Ascending aorta (tissue), 2 donors: Measurements from ENCODE around the gene PHACTR3. TPM values are rescaled to one million over a fixed set of nuclear protein-coding genes. Genes with fewer than 3 reads are reported as not detected.
A peak's percentile ranks its signal among the peaks of the same experiment; 100 is the strongest.

ENCODE experiments used
- DNase-seq, 2 donors: peaks; one replicate each; pipeline ENCODE4 v3.0.0-alpha.2; 2019; ENCODE audit warnings: low spot score in 2 of 2
- H3K27ac ChIP-seq, 2 donors: fragments of 200-600 bp; sonication (generic); one replicate each; pipeline ENCODE4 v1.5.1; 2016 to 2017; ENCODE audit warnings: mild to moderate bottlenecking in 1 of 2
- H3K27me3 ChIP-seq: fragments of 200-600 bp; sonication (generic); one replicate; pipeline ENCODE4 v1.5.1; 2017
- H3K36me3 ChIP-seq, 2 donors: fragments of 200-600 bp; sonication (generic); one replicate each; pipeline ENCODE4 v1.5.1; 2016
- H3K4me1 ChIP-seq, 2 donors: fragments of 200-600 bp; sonication (generic); one replicate each; pipeline ENCODE4 v1.5.1; 2016 to 2017; ENCODE audit warnings: mild to moderate bottlenecking in 1 of 2
- H3K4me3 ChIP-seq, 2 donors: fragments of 200-600 bp; sonication (generic); one replicate each; pipeline ENCODE4 v1.5.1; 2016 to 2017; ENCODE audit warnings: mild to moderate bottlenecking in 1 of 2
- H3K9me3 ChIP-seq, 2 donors: fragments of 200-600 bp; sonication (generic); one replicate each; pipeline ENCODE4 v1.5.1; 2016
- intact Hi-C: fragments of 100-400 bp; cut with DNase I; formaldehyde crosslinking; loops from one replicate; pipeline ENCODE4 v1.15.1; 2023
- total RNA-seq: library from RNA; depleted of rRNA; stranded (reverse); fragments of >200 nt; gene quantifications from one replicate; pipeline ENCODE4 v1.1.0, GENCODE V29; 2016
- TF ChIP-seq, protein P1 (sequence below), 3 experiments: fragments of 200-600 bp in 2 of 3; fragments of 450-650 bp in 1 of 3; sonication (generic) in 2 of 3; IDR thresholded peaks; one replicate each; pipeline ENCODE4 v1.5.1; 2016 to 2019; ENCODE audit warnings: antibody characterized with exemption in 3 of 3, mild to moderate bottlenecking in 1 of 3, moderate library complexity in 1 of 3

The PHACTR3 gene
- total RNA-seq, 1 donor from 2014 or later: not detected

DNA sequence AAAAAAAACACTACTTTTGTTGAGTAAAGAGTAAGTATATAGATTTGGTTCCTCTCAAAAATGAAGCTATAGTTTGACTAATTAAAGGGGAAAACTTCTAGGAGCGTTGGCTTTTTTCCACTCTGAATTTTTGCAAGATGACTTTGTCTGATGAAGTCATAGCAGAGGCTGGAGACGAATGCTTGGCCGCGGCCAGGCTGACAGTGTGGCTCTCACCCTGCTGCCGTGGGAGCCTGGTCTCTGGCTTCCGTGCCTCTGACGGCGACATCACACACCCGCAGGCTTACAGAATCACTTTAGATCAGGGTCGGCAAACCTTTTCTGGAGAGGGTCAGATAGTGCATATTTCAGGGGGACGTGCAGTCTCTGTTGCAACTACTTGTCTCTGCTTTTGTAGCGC is 145.0 kb downstream of the PHACTR3 start:
- Histone ChIP-seq H3K27me3 (no peaks in the 10 kb centered on the region), H3K4me3 (peak overlapping the region in 1 of 2 donors; percentile 38), H3K4me1 (peaks cover 4 to 11% of the 10 kb centered on the region in 2 donors), H3K36me3 (no peaks in the 10 kb centered on the region), H3K9me3 (no peaks in the 10 kb centered on the region), H3K27ac (no peak overlapping the region)
- intact Hi-C loops: no loop called here
- TF ChIP-seq, protein P1, sequence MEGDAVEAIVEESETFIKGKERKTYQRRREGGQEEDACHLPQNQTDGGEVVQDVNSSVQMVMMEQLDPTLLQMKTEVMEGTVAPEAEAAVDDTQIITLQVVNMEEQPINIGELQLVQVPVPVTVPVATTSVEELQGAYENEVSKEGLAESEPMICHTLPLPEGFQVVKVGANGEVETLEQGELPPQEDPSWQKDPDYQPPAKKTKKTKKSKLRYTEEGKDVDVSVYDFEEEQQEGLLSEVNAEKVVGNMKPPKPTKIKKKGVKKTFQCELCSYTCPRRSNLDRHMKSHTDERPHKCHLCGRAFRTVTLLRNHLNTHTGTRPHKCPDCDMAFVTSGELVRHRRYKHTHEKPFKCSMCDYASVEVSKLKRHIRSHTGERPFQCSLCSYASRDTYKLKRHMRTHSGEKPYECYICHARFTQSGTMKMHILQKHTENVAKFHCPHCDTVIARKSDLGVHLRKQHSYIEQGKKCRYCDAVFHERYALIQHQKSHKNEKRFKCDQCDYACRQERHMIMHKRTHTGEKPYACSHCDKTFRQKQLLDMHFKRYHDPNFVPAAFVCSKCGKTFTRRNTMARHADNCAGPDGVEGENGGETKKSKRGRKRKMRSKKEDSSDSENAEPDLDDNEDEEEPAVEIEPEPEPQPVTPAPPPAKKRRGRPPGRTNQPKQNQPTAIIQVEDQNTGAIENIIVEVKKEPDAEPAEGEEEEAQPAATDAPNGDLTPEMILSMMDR (IDR thresholded peaks at IDR 0.05): no peak
- no peak for DNase-seq

DNA sequence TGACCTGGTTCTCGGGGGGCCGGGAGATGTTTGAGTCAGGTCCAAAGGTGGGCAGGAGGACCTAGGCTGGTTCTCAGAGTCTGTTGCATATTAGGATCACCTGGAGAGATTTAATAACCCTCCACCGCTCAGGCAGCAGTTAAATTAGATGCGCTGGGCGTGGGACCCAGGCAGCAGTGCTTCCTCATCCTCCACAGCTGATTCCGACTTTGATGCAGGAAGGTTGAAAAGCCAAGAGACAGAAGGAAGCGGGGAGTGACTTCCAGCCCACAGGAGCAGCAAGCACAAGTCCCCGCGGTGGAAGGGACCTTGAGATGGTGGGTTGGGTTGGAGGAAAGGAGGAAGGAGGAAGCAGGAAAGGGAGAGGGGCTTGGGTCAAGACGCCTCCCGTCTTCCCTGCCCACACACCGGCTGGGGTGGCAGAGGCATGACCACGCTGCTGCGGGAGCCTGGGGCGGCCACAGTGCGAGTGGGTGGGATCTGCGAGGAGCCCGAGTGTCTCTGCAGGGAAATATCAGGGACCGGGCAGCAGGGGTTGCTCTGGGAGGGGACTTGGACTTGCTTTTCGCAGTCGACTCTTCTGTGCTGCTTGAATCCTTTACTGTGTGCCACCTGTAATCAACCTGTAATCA is 146.0 kb downstream of the PHACTR3 start:
- H3K27me3 ChIP-seq: no peaks in the 10 kb centered on the region
- peaks cover 4 to 11% of the 10 kb centered on the region in 2 donors for H3K4me1 ChIP-seq
- TF ChIP-seq, protein P1 (IDR thresholded peaks at IDR 0.05): no peak
- H3K9me3 ChIP-seq: no peaks in the 10 kb centered on the region
- intact Hi-C loops: loop anchor here (2.0 kb wide), 1 partner anchor 180 kb away; no protein-coding TSS in a partner anchor
- no peak overlapping the region for H3K27ac ChIP-seq
- DNase-seq: no peak
- H3K36me3 ChIP-seq: no peaks in the 10 kb centered on the region
- H3K4me3 ChIP-seq: no peak overlapping the region

DNA sequence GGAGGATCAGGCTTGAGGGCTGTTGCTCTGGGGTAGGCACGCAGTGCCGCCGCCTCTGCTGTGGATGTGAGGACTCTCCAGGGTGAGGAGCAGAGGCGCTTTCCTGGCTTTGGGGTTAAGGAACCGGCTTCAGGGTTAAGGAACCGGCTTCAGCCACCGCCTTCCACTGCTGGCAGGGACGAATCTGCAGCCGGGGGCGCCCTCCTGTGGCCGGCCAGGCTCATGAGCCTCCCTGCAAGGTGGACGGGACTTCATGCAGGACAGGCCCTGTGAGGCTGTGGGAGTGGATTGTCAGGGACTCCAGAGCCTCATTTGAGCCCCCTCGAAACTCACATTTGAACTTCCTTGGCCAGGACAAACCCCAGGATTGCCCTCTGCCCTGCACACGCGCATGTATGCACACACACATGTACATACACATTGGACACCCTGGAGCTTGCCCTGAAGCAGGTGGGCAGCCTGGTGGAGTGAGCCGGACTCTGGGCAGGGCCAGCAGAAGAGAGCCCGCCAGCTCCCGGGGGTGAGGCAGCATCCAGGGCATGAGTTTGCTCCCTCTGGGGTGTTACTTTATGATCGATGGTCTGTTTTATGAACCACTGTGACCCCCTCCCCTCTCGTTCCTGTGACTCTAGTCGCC is 146.9 kb downstream of the PHACTR3 start:
- Histone ChIP-seq H3K4me3 (no peak overlapping the region), H3K36me3 (no peaks in the 10 kb centered on the region), H3K9me3 (no peaks in the 10 kb centered on the region), H3K27me3 (no peaks in the 10 kb centered on the region), H3K27ac (no peak overlapping the region), H3K4me1 (peaks cover 4 to 11% of the 10 kb centered on the region in 2 donors)
- TF ChIP-seq, protein P1 (IDR thresholded peaks at IDR 0.05): peak; percentile 37 to 64 (median 46)
- intact Hi-C loops: loop anchor here (1.0 to 2.0 kb wide), 2 partner anchors 153 to 180 kb away; no protein-coding TSS in a partner anchor
- peak in 1 of 2 donors; percentile 70 for DNase-seq

DNA sequence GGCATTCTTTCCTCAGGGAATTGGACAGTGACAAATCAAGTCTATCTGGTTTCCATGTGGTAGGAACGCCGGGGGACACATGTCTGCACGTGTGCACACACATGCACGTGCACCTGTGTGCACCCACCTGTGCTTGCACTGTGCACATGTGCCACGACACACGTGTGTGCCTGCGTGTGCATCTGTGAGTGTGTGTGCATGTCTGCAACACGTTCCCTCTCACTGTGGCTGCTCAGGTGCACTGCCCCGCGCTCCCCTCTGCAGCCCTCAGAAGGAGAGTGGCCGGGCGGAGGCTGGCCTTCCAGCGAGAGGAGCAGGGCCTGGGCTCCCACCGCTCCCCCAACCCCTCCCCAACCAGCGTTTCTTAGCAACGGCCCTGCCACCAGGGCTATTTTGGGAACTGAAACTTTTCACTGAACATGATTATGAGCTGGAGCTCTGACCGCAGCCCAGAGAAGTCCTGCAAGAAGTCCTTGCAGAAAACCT is 147.8 kb downstream of the PHACTR3 start:
- H3K9me3 ChIP-seq: no peaks in the 10 kb centered on the region
- TF ChIP-seq, protein P1 (IDR thresholded peaks at IDR 0.05): no peak
- intact Hi-C loops: no loop called here
- H3K36me3 ChIP-seq: no peaks in the 10 kb centered on the region
- no peak overlapping the region for H3K27ac ChIP-seq
- H3K4me3 ChIP-seq: no peak overlapping the region
- DNase-seq: no peak
- H3K4me1 ChIP-seq: peaks cover 4 to 11% of the 10 kb centered on the region in 2 donors
- H3K27me3 ChIP-seq: no peaks in the 10 kb centered on the region

DNA sequence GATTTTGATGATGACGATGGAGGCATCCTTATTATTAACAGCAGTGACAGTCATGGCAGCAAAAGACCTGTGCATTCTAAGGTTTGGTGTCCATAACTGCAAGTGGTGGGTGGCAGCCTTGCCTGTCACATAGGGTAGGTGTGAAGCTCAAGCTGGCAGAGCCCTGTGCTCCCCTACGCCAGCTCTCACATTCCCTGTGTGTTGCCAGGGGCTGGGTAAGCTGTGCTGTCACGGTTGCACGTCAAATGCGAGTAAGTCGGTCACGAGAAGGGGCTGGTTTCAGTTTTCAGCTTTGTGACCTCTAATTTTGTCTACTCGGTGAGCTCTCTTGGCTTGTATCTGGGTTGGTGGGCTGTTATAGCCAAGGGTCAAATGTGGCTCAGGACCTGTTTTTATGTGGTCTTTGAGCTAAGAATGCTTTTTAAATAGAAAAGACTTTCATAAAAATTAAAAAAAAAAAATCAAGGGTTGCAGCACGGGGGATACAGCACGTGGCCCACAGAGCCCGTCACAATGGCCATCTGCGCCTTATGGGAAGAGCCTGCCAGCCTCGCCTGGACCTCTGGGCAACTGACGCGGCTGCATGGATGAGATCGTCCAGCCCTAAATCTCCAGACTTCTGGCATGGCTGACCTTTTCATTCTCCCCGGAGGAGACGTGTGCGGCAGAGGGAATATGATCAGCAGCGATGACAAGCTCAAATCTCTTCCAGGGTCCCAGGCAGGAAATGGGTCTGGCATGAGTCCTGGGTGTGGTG is 148.5 kb downstream of the PHACTR3 start:
- Histone ChIP-seq H3K9me3 (no peaks in the 10 kb centered on the region), H3K4me3 (no peak overlapping the region), H3K27ac (no peak overlapping the region), H3K27me3 (no peaks in the 10 kb centered on the region), H3K36me3 (no peaks in the 10 kb centered on the region), H3K4me1 (peaks cover 4 to 11% of the 10 kb centered on the region in 2 donors)
- TF ChIP-seq, protein P1 (IDR thresholded peaks at IDR 0.05): no peak
- DNase-seq: no peak
- intact Hi-C loops: no loop called here
